ENCODE measurements around the gene EPHA6. TPM values are rescaled to one million over a fixed set of nuclear protein-coding genes. Genes with fewer than 3 reads are reported as not detected.

The EPHA6 gene
- total RNA-seq, 1 experiment from 2014 or later = 2.7 TPM

- Mint-ChIP-seq H3K36me3 (ENCODE audit: insufficient read depth, unreplicated experiment) (no peaks in the 10 kb centered on the region), H3K27ac (ENCODE audit: unreplicated experiment) (no peak overlapping the region), H3K4me1 (ENCODE audit: low read depth, unreplicated experiment) (no peaks in the 10 kb centered on the region), H3K27me3 (ENCODE audit: insufficient read depth, unreplicated experiment) (no peaks in the 10 kb centered on the region), H3K9me3 (ENCODE audit: unreplicated experiment) (no peaks in the 10 kb centered on the region), H3K4me3 (ENCODE audit: unreplicated experiment) (no peak overlapping the region)
- H3K36me3 ChIP-seq (ENCODE audit: control insufficient read depth, insufficient read depth, low read length) = no peaks in the 10 kb centered on the region
- TF ChIP-seq, protein P1, sequence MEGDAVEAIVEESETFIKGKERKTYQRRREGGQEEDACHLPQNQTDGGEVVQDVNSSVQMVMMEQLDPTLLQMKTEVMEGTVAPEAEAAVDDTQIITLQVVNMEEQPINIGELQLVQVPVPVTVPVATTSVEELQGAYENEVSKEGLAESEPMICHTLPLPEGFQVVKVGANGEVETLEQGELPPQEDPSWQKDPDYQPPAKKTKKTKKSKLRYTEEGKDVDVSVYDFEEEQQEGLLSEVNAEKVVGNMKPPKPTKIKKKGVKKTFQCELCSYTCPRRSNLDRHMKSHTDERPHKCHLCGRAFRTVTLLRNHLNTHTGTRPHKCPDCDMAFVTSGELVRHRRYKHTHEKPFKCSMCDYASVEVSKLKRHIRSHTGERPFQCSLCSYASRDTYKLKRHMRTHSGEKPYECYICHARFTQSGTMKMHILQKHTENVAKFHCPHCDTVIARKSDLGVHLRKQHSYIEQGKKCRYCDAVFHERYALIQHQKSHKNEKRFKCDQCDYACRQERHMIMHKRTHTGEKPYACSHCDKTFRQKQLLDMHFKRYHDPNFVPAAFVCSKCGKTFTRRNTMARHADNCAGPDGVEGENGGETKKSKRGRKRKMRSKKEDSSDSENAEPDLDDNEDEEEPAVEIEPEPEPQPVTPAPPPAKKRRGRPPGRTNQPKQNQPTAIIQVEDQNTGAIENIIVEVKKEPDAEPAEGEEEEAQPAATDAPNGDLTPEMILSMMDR (IDR thresholded peaks at IDR 0.05; ENCODE audit: insufficient read depth in 1 of 2, low read depth in 1 of 2, low read length in 1 of 2, severe bottlenecking in 1 of 2, unreplicated experiment in 1 of 2) = no peak
- BruUV-seq (replicated peaks) = no TSS peak
- ChIA-PET POLR2A (no interaction called here), CTCF (no interaction called here)
- no peak overlapping the region for H3K4me3 ChIP-seq (ENCODE audit: low read depth, low read length)
- no peaks in the 10 kb centered on the region for H3K27me3 ChIP-seq (replicated peaks; ENCODE audit: control insufficient read depth, insufficient read depth, low read length)
- H3K4me1 ChIP-seq = no peaks in the 10 kb centered on the region
- intact Hi-C loops (cut with micrococcal nuclease; ENCODE audit: unreplicated experiment) = no loop called here
- H3K9me3 ChIP-seq = no peaks in the 10 kb centered on the region
- DNase-seq = no peak
These were observed 682.7 kb downstream of the EPHA6 start for GRCh38 chr3:97497138-97497537.

DNA sequence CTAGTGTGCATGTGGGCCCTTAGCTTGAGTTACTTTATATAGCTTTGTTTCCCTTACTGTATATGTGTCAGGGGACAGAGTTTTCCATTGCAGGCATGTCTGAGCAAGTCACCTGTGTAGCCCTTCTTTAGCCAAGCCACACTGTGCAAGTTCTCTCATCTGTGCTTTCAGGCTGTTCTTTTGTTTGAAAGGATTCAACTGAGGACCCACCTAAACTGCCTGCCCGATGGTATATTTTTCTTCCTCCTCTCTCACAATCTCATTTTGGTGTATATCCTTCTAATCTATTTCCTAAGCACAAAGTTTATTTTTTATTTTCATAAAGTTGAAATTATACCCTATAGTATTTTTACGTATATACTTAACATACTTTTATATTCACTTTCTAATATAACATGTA, 690.1 kb downstream of the EPHA6 start:
- TF ChIP-seq, protein P1 (IDR thresholded peaks at IDR 0.05; ENCODE audit: insufficient read depth in 1 of 2, low read depth in 1 of 2, low read length in 1 of 2, severe bottlenecking in 1 of 2, unreplicated experiment in 1 of 2) = no peak
- Mint-ChIP-seq H3K4me3 (ENCODE audit: unreplicated experiment) (no peak overlapping the region), H3K9me3 (ENCODE audit: unreplicated experiment) (peaks cover 27% of the 10 kb centered on the region), H3K27me3 (ENCODE audit: insufficient read depth, unreplicated experiment) (no peaks in the 10 kb centered on the region), H3K4me1 (ENCODE audit: low read depth, unreplicated experiment) (no peaks in the 10 kb centered on the region), H3K36me3 (ENCODE audit: insufficient read depth, unreplicated experiment) (peaks cover 4% of the 10 kb centered on the region), H3K27ac (ENCODE audit: unreplicated experiment) (no peak overlapping the region)
- no TSS peak for BruUV-seq (replicated peaks)
- CTCF ChIA-PET = no interaction called here
- Histone ChIP-seq H3K9me3 (no peaks in the 10 kb centered on the region), H3K27me3 (replicated peaks; ENCODE audit: control insufficient read depth, insufficient read depth, low read length) (no peaks in the 10 kb centered on the region), H3K36me3 (ENCODE audit: control insufficient read depth, insufficient read depth, low read length) (no peaks in the 10 kb centered on the region), H3K4me3 (ENCODE audit: low read depth, low read length) (no peak overlapping the region), H3K4me1 (no peaks in the 10 kb centered on the region)
- no peak for DNase-seq
- intact Hi-C loops (cut with micrococcal nuclease; ENCODE audit: unreplicated experiment) = no loop called here
- POLR2A ChIA-PET = no interaction called here

- intact Hi-C loops (cut with micrococcal nuclease; ENCODE audit: unreplicated experiment) = no loop called here
- Mint-ChIP-seq H3K4me3 (ENCODE audit: unreplicated experiment) (no peak overlapping the region), H3K36me3 (ENCODE audit: insufficient read depth, unreplicated experiment) (peaks cover 4% of the 10 kb centered on the region), H3K4me1 (ENCODE audit: low read depth, unreplicated experiment) (no peaks in the 10 kb centered on the region), H3K27ac (ENCODE audit: unreplicated experiment) (no peak overlapping the region), H3K27me3 (ENCODE audit: insufficient read depth, unreplicated experiment) (no peaks in the 10 kb centered on the region), H3K9me3 (ENCODE audit: unreplicated experiment) (peaks cover 15% of the 10 kb centered on the region)
- no peak for DNase-seq
- no TSS peak for BruUV-seq (replicated peaks)
- Histone ChIP-seq H3K4me1 (no peaks in the 10 kb centered on the region), H3K36me3 (ENCODE audit: control insufficient read depth, insufficient read depth, low read length) (no peaks in the 10 kb centered on the region), H3K27me3 (replicated peaks; ENCODE audit: control insufficient read depth, insufficient read depth, low read length) (no peaks in the 10 kb centered on the region), H3K9me3 (no peaks in the 10 kb centered on the region), H3K4me3 (ENCODE audit: low read depth, low read length) (no peak overlapping the region)
- ChIA-PET POLR2A (no interaction called here), CTCF (no interaction called here)
- TF ChIP-seq, protein P1 (IDR thresholded peaks at IDR 0.05; ENCODE audit: insufficient read depth in 1 of 2, low read depth in 1 of 2, low read length in 1 of 2, severe bottlenecking in 1 of 2, unreplicated experiment in 1 of 2) = no peak
These were observed 696.4 kb downstream of the EPHA6 start for GRCh38 chr3:97510795-97511194.

Measured in Caco-2 (cell line).